Jurkat, Clone E6-1 (cell line): ENCODE results near the gene ZBTB32.

Experiments
- DNase-seq: peaks from one replicate; pipeline ENCODE4 v3.0.0-alpha.2; 2011; ENCODE audit warnings: low read depth, low spot score
- H3K4me3 ChIP-seq: 2 replicates; pipeline ENCODE4 v1.5.1; 2011; ENCODE audit warnings: mild to moderate bottlenecking, low read length, control low read depth, moderate library complexity

ZBTB32 gene

DNA sequence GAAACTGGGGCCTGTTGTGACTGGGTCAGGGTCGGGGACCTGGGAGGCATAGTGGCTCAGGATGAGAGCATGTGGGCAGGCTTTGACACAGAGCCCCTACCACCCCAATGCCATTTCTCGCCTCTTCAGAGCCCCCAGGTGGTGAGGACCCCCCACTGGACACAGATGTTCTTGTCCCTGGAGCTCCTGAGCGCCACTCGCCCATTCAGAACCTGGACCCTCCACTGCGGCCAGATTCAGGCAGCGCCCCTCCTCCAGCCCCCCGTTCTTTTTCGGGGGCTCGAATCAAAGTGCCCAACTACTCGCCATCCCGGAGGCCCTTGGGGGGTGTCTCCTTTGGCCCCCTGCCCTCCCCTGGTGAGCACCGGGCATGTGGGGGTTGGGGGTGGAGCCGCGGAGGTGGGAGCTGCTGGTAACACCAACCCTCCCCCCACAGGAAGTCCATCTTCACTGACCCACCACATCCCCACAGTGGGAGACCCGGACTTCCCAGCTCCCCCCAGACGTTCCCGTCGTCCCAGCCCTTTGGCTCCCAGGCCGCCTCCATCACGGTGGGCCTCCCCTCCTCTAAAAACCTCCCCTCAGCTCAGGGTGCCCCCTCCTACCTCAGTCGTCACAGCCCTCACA is 27.5 kb downstream of the ZBTB32 start:
- DNase-seq, result no peak
- H3K4me3 ChIP-seq, result no peak overlapping the region

- no peak overlapping the region for H3K4me3 ChIP-seq
- no peak for DNase-seq
These were observed 28.3 kb downstream of the ZBTB32 start for GRCh38 chr19:35732540-35733179.

DNA sequence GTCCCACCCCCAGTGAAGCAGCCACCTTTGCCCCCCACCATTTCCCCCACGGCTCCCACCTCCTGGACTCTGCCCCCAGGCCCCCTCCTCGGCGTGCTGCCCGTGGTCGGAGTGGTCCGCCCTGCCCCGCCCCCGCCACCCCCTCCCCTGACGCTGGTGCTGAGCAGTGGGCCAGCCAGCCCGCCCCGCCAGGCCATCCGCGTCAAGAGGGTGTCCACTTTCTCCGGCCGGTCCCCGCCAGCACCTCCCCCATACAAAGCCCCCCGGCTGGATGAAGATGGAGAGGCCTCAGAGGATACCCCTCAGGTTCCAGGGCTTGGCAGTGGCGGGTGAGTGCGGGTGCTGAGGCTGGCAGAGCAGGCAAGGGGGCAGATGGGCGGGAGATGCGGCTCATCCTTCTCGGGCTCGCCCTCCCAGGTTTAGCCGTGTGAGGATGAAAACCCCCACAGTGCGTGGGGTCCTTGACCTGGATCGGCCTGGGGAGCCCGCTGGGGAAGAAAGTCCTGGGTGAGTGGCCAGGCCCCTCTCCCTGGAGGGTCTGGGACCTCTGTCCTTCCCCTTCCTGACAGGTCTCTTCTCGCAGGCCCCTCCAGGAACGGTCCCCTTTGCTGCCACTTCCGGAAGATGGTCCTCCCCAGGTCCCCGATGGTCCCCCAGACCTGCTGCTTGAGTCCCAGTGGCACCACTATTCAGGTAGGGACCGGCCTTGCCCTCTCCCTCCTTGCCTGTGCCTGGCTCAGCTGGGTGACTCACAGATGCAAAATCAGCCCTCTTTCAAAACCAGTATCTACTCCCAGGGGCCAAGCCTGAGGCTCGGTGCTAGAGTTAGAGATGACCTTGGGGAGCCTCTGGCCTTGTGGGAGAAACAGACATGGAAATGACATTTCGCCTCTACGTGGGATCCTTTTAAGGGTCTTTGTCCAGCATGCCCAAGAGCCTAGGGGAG is 29.1 kb downstream of the ZBTB32 start:
- no peak for DNase-seq
- H3K4me3 ChIP-seq, result no peak overlapping the region

DNA sequence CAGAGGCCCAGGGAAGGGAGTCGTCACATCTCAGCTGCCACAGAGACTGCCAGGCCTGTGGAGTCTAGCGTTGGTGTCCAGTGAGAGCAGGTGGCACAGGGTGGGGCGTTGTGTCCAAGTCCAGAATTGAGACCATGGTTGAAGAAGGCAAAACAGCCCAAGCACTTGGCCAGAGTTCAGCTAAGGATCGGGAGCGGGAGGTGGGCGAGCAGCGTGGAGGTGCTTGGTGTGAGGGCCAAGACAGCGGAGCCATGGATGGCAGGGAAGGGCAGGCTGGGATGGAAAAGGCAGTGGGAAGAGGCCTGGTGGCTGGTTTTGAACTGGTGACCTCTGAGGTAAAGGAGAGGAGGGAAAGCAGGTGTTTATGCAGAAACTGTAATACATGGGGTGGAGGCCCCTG is 29.9 kb downstream of the ZBTB32 start:
- H3K4me3 ChIP-seq, result no peak overlapping the region
- DNase-seq, result no peak

- no peak for DNase-seq
- no peak overlapping the region for H3K4me3 ChIP-seq
These were observed 30.5 kb downstream of the ZBTB32 start for GRCh38 chr19:35734889-35735288.

DNA sequence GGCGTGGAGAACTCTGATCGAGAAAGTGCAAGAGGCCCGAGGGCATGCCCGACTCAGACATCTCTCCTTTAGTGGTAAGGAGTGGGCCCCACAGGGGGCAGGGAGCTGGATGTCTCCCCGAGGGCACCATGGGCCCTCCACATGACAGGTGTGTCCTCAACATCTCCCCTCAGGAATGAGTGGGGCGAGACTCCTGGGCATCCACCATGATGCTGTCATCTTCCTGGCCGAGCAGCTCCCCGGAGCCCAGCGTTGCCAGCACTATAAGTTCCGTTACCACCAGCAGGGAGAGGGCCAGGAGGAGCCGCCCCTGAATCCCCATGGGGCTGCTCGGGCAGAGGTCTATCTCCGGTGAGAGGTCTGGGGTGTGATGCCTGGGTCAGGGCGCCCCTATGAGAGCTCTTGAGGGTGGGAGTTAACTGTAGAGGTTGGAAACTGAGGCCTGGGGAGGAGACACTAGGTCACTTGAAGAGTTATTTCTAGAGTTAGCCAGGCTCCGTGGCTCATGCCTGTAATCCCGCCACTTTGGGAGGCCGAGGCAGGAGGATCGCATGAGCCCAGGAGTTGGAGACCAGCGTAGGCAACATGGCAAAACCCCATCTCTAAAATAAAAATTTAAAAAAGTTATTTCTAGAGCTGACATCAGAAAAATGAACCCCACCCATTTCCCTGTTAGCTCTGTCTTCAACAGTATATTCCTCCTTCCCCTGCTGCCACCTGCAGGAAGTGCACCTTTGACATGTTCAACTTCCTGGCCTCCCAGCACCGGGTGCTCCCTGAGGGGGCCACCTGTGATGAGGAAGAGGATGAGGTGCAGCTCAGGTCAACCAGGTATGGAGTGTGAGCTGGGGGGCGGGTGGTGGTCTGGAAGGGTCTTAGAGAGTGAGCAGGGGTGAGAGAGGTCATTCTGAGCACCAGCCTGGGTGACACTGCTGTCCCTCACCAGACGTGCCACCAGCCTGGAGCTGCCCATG is 32.8 kb downstream of the ZBTB32 start:
- no peak overlapping the region for H3K4me3 ChIP-seq
- DNase-seq, result no peak

GRCh38 chr19:35738021-35738886 is 33.9 kb downstream of the ZBTB32 start:
- H3K4me3 ChIP-seq, result no peak overlapping the region
- no peak for DNase-seq

- H3K4me3 ChIP-seq, result no peak overlapping the region
- DNase-seq, result no peak
These were observed 34.5 kb downstream of the ZBTB32 start for GRCh38 chr19:35738887-35739229.

- peak overlapping the region; percentile 69 for H3K4me3 ChIP-seq
- DNase-seq, result no peak
These were observed 35.1 kb downstream of the ZBTB32 start for GRCh38 chr19:35739275-35740107.

DNA sequence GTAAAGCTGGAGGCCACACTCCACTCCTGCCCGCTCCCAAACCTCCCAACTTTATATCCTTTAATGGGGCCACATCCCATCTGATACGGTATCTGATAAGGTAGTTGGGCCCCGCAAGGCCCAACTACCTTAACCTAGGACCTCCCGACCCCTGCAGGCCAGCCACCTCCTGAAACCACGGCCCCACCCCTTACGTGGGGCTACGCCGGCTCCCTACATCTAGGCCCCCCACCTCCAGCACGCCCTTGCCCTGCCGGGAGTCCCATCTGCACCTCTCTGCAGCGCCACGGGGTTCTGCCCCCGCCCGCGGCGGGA is 35.7 kb downstream of the ZBTB32 start:
- peak overlapping the region; percentile 69 for H3K4me3 ChIP-seq
- DNase-seq, result no peak

GRCh38 chr19:35740423-35741202 is 36.3 kb downstream of the ZBTB32 start:
- H3K4me3 ChIP-seq, result peak overlapping the region; percentile 69

GRCh38 chr19:35741203-35741515 is 36.8 kb downstream of the ZBTB32 start:
- H3K4me3 ChIP-seq, result peak overlapping the region; percentile 69
- DNase-seq, result no peak

More at GRCh38 chr19:35740423-35741202, 36.3 kb downstream of the ZBTB32 start:
- peak; percentile 93 for DNase-seq

DNA sequence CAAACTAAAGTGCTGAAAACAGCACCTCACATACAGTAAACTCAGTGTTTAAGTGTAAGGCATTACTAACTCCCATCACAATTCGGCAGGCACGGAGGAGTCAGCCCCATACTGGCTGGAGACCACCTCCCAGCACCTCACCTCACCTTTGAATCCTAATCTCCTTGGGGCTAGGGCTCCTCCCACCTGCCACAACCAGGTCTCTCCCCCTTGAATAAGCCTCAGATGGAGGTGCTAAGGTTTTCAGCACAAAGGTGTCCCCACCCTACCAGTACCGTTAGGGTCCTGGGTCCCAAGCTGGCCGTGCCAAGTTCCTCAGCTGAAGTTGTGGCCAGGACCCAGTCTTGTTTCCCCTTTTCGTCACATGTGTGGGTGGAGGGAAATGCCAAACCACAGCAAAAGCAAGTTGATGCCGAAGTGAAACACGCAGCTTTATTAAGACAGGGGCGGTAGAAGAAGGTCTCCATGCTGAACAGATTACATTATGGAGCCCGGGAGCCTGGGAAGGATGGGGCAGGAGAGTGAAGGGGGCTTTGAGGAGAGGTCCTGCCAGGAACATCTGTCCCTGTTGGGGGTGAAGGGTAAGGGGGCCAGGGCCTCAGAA is 37.9 kb downstream of the ZBTB32 start, which contains the start of gene IGFLR1:
Gene IGFLR1, minus strand, starts transcription at position 332 of the 604 bp plus-strand sequence. CDS start 1,272 bp downstream, outside the sequence.
- peak; percentile 60 for DNase-seq
- H3K4me3 ChIP-seq, result peak within 1 kb of the TSS; percentile 69

DNA sequence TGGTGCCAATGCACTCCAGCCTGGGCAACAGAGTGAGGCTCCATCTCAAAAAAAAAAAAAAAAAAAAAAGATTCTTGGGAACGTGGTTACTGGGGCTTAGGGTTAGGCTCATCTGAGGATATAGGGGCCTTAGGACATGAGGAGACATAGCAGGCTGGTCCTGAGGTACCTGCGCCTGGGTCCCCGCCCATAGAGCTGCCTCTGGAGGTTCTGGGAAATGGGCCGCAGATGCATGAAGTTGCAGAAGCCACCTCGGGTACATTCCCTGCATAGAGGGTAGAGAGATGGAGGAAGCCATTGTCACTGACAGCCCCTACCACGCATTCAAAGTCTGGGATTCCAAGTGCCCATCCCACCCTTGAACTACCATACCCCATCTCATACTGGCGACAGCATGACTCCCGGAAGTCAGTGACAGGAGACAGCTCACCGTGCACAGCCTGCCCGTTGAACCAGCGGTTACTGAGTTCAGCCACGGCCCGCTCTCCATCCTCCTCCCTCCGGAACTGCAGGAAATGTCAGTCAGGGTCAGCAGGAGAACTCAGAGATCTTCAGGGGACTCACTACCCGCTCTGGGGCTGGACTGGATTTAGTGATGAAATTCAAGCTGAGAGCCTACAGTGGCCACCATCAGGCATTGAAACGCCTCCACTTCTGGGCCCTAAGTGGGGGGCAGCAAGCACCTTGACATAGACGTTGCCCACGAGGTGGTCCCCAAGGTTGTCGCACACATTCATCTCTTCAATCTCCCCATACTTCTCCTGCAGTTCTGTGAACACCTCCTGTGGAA is 39.5 kb downstream of the ZBTB32 start:
- DNase-seq, result no peak
- H3K4me3 ChIP-seq, result peak overlapping the region; percentile 86

GRCh38 chr19:35744430-35745327 is 40.3 kb downstream of the ZBTB32 start:
- peak; percentile 94 for DNase-seq
- H3K4me3 ChIP-seq, result peak overlapping the region; percentile 86
